Neural cell (in vitro differentiated cells): ENCODE data around the gene SGCD.

Experiments
- CTCF ChIP-seq: fragments of 450-650 bp; IDR thresholded peaks from 2 replicates; pipeline ENCODE4 v1.5.1; 2014; ENCODE audit warnings: antibody characterized with exemption, mild to moderate bottlenecking, moderate library complexity; ENCODE audit not compliant: poor library complexity, severe bottlenecking
- EP300 ChIP-seq: fragments of 450-650 bp; conservative IDR thresholded peaks from 2 replicates; pipeline ENCODE4 v1.6.1; 2014; ENCODE audit warnings: antibody characterized with exemption, mild to moderate bottlenecking, moderate library complexity; ENCODE audit not compliant: poor library complexity, severe bottlenecking
- EZH2 ChIP-seq: fragments of 200-600, 300-800 bp; shearing (Covaris generic), sonication (generic); IDR thresholded peaks from 2 replicates; pipeline ENCODE4 v1.6.1; 2014; ENCODE audit warnings: antibody characterized with exemption, low read length, borderline replicate concordance, mild to moderate bottlenecking; ENCODE audit not compliant: insufficient read depth, poor library complexity, severe bottlenecking
- REST ChIP-seq: IDR thresholded peaks from 2 replicates; pipeline ENCODE4 v1.6.1; 2012; ENCODE audit warnings: borderline replicate concordance
- TAF1 ChIP-seq: IDR thresholded peaks from 2 replicates; pipeline ENCODE4 v1.6.1; 2012; ENCODE audit warnings: low read depth

- TF ChIP-seq CTCF (no peak), EZH2 (no peak), REST (no peak), EP300 (no peak), TAF1 (no peak)
These were observed 353.9 kb downstream of the SGCD start for GRCh38 chr5:156680831-156681230.
